ENCODE results near the gene PYY. TPM values are rescaled to one million over a fixed set of nuclear protein-coding genes. Genes with fewer than 3 reads are reported as not detected.

The PYY gene
- total RNA-seq, 3 donors from 2014 or later, result 22.0 to 141 (median 55.4) TPM

DNA sequence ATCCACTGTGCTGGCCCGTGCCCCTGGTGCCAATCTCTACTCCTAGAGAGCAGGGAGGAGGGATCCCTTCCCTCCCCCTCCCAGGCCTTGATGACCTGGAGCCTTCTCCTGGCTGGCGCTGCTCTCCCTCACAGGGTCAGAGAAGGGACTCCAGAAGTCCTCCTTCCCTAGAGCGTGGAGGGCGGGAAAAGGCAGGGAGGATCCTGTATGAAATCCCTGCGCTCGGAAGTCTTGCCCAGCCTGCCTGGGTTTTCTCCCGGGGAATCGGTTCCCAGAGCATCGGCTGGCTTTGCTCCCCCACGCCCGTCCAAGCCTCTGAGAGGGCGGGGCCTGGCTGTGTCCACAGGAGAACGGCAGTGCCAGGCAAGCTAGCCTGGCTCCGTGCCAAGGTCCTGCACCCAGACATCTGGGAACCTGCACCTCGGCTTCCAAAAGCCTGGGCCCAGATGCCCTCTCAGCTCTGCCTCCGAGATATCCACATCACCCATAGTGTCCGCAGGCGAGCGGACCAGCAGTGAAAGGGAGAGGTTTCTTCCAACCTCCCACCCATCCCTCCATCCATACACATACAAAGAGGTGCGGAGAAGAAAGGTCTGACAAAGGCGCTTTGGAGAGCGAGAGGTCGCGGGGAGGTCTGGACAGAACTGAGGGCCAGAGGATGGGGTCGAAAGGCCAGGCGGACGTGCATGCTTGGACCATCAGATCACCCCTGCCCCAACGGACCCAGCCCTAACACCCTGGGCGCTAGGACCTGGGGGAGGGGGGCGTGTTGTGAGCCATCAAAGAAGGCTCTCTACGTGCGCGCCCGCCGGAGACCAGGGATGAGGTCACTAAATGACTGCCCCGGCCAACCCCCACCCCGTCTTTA lies 47.5 kb downstream of the PYY start:
- Histone ChIP-seq H3K4me3 (no peak overlapping the region), H3K4me1 (ENCODE audit: low read depth) (peaks cover 9% of the 10 kb centered on the region), H3K9me3 (no peaks in the 10 kb centered on the region), H3K36me3 (ENCODE audit: low read depth) (no peaks in the 10 kb centered on the region)
- intact Hi-C loops (cut with DNase I, micrococcal nuclease), result no loop called here
- peak; percentile 51 to 74 (median 53) for DNase-seq
- peak; percentile 45 for ATAC-seq
- TF ChIP-seq, protein P1, sequence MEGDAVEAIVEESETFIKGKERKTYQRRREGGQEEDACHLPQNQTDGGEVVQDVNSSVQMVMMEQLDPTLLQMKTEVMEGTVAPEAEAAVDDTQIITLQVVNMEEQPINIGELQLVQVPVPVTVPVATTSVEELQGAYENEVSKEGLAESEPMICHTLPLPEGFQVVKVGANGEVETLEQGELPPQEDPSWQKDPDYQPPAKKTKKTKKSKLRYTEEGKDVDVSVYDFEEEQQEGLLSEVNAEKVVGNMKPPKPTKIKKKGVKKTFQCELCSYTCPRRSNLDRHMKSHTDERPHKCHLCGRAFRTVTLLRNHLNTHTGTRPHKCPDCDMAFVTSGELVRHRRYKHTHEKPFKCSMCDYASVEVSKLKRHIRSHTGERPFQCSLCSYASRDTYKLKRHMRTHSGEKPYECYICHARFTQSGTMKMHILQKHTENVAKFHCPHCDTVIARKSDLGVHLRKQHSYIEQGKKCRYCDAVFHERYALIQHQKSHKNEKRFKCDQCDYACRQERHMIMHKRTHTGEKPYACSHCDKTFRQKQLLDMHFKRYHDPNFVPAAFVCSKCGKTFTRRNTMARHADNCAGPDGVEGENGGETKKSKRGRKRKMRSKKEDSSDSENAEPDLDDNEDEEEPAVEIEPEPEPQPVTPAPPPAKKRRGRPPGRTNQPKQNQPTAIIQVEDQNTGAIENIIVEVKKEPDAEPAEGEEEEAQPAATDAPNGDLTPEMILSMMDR (IDR thresholded peaks at IDR 0.05), result no peak

- Histone ChIP-seq H3K36me3 (ENCODE audit: low read depth) (no peaks in the 10 kb centered on the region), H3K4me3 (no peak overlapping the region), H3K4me1 (ENCODE audit: low read depth) (peaks cover 9% of the 10 kb centered on the region), H3K9me3 (no peaks in the 10 kb centered on the region)
- no peak for ATAC-seq
- TF ChIP-seq, protein P1 (IDR thresholded peaks at IDR 0.05), result no peak
- DNase-seq, result no peak
- intact Hi-C loops (cut with DNase I, micrococcal nuclease), result no loop called here
Observed at GRCh38 chr17:43905400-43905984, 48.2 kb downstream of the PYY start.

Other genes starting within 250 kb of the PYY start
- not detected for gene SOST, start 195.1 kb downstream of the PYY start, total RNA-seq
- gene DUSP3, start 175.0 kb downstream of the PYY start, total RNA-seq, result 100 to 1,000 TPM in 1 of 3 donors, 10 to 100 TPM in 2; 46.9 to 123 (median 62.9) TPM
- not detected for gene CFAP97D1, start 173.5 kb downstream of the PYY start, total RNA-seq
- gene MPP3, start 120.8 kb downstream of the PYY start, total RNA-seq, result 1 to 10 TPM; 1.8 to 8.6 (median 3.7) TPM
- 1 to 10 TPM in 1 of 3 donors, not detected in 2; 1.3 TPM for gene CD300LG, start 106.8 kb downstream of the PYY start, total RNA-seq
- 10 to 100 TPM in 1 of 3 donors, 1 to 10 TPM in 1, under 1 TPM in 1; 0.55 to 13.2 (median 1.1) TPM for gene MPP2, start 46.4 kb downstream of the PYY start, total RNA-seq
- 1 to 10 TPM in 1 of 3 donors, not detected in 2; 1.5 TPM for gene PPY, start 11.5 kb downstream of the PYY start, total RNA-seq
- gene NAGS, start 50.7 kb upstream of the PYY start, total RNA-seq, result 10 to 100 TPM in 1 of 3 donors, 1 to 10 TPM in 2; 6.1 to 21.4 (median 7.0) TPM
- gene TMEM101, start 61.0 kb upstream of the PYY start, total RNA-seq, result 10 to 100 TPM; 23.0 to 27.7 (median 23.8) TPM
- gene LSM12, start 112.7 kb upstream of the PYY start, total RNA-seq, result 10 to 100 TPM; 45.1 to 63.5 (median 48.2) TPM
- gene G6PC3, start 116.8 kb upstream of the PYY start, total RNA-seq, result 10 to 100 TPM; 29.5 to 48.1 (median 30.0) TPM
- gene HDAC5, start 169.7 kb upstream of the PYY start, total RNA-seq, result 10 to 100 TPM; 18.9 to 48.3 (median 32.4) TPM
- 1 to 10 TPM; 1.5 to 3.0 (median 1.8) TPM for gene HROB, start 188.0 kb upstream of the PYY start, total RNA-seq
- gene ASB16, start 216.8 kb upstream of the PYY start, total RNA-seq, result 1 to 10 TPM in 1 of 3 donors, under 1 TPM in 1, not detected in 1; 0.29 to 1.7 TPM
- 10 to 100 TPM; 47.2 to 58.6 (median 49.1) TPM for gene TMUB2, start 233.0 kb upstream of the PYY start, total RNA-seq
- 10 to 100 TPM; 86.8 to 96.4 (median 89.0) TPM for gene ATXN7L3, start 245.9 kb upstream of the PYY start, total RNA-seq

All from mucosa of descending colon (tissue), 3 donors.